Measurements from ENCODE around the gene APP.

DNA sequence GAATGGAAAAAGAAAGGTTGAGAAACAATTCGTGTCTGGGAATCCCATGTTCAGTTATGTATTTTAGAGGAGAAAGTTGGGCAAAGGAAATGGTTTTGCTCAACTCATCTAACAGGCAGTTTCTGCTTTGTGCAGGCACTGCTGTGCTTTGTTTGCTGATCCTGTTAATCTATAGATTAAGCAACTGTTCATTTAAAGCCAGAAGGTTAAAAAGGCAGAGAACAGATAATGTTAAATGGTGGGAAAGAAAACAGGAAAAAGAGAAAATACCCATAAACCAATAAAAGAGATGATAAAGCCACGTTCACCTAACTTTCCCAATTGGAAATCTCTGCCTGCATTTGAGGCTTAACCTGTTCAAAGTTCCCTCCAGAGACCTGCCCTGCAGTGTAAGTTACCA lies 70.0 kb downstream of the APP start:
- TF ChIP-seq, protein P1, sequence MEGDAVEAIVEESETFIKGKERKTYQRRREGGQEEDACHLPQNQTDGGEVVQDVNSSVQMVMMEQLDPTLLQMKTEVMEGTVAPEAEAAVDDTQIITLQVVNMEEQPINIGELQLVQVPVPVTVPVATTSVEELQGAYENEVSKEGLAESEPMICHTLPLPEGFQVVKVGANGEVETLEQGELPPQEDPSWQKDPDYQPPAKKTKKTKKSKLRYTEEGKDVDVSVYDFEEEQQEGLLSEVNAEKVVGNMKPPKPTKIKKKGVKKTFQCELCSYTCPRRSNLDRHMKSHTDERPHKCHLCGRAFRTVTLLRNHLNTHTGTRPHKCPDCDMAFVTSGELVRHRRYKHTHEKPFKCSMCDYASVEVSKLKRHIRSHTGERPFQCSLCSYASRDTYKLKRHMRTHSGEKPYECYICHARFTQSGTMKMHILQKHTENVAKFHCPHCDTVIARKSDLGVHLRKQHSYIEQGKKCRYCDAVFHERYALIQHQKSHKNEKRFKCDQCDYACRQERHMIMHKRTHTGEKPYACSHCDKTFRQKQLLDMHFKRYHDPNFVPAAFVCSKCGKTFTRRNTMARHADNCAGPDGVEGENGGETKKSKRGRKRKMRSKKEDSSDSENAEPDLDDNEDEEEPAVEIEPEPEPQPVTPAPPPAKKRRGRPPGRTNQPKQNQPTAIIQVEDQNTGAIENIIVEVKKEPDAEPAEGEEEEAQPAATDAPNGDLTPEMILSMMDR (conservative IDR thresholded peaks at IDR 0.05; ENCODE audit: low read depth, low read length): no peak
- TF ChIP-seq EZH2 (IDR thresholded peaks at IDR 0.05; ENCODE audit: borderline replicate concordance, low read depth, low read length, poor library complexity, severe bottlenecking): no peak

Measured in A673 (cell line).